Measurements from ENCODE around the gene CABP1. TPM values are rescaled to one million over a fixed set of nuclear protein-coding genes. Genes with fewer than 3 reads are reported as not detected.

Gene CABP1
- polyA plus RNA-seq, 1 donor (not counting 4 experiments of a cell fraction or from before 2014, with no cell fraction given), result 0.04 TPM

DNA sequence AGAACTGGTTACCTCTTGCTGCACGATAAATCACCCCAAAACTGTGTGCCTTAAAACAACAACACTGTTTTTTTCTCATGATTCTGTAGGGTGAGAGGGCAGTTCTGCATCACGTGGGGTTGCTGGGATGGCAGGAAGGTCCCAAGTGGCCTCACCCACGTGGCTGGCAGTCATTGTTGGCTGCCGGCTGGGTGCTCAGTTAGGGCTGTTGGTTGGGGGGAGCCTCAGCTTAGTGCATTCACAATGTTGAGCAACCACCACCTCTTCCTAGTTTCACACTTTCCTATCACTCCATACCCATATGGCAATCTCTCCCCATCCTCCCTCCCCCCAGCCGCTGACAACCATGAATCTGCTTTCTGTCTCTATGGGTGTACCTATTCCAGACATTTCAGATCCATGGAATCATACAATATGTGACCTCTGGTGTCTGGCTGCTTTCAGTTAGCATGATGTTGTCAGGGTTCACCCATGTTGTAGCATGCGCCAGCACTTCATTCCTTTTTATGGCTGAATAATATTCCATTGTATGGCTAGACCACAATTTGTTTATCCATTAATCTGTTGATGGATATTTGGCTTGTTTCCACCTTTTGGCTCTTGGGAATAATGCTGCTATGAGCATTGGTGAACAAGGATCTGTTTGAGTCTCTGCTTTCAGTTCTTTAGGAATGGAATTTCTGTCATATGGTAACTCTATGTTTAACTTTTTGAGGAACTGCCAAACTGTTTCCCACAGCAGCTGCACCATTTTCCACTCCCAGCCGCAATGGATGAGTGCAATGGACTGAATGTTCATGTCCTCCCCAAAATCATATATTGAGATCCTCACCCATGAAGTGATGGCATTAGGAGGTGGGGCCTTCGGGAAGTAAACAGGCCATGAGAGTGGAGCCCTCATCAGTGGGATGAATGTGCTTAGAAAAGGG, 48.0 kb upstream of the CABP1 start:
- FAIRE-seq (no peak), DNase-seq (ENCODE audit: low read depth, low spot score) (no peak)
- dilution Hi-C loops (cut with MboI; ENCODE audit: extremely low pct_ligation_motif_present, low sequenced_read_pairs), result no loop called here
- H4K20me1 ChIP-seq (ENCODE audit: control insufficient read depth, extremely low read depth, insufficient read depth, low read length), result no peaks in the 10 kb centered on the region
- H3K9me1 ChIP-seq (ENCODE audit: control insufficient read depth, extremely low read depth, insufficient read depth, low read length), result no peaks in the 10 kb centered on the region
- H2AFZ ChIP-seq (ENCODE audit: control insufficient read depth, low read length), result no peak overlapping the region
- no peak for TF ChIP-seq EZH2 (IDR thresholded peaks at IDR 0.05; ENCODE audit: low read length)
- TF ChIP-seq, protein P1, sequence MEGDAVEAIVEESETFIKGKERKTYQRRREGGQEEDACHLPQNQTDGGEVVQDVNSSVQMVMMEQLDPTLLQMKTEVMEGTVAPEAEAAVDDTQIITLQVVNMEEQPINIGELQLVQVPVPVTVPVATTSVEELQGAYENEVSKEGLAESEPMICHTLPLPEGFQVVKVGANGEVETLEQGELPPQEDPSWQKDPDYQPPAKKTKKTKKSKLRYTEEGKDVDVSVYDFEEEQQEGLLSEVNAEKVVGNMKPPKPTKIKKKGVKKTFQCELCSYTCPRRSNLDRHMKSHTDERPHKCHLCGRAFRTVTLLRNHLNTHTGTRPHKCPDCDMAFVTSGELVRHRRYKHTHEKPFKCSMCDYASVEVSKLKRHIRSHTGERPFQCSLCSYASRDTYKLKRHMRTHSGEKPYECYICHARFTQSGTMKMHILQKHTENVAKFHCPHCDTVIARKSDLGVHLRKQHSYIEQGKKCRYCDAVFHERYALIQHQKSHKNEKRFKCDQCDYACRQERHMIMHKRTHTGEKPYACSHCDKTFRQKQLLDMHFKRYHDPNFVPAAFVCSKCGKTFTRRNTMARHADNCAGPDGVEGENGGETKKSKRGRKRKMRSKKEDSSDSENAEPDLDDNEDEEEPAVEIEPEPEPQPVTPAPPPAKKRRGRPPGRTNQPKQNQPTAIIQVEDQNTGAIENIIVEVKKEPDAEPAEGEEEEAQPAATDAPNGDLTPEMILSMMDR (optimal IDR thresholded peaks at IDR 0.05 in 1 of 3, IDR thresholded peaks at IDR 0.05 in 1 of 3, conservative IDR thresholded peaks at IDR 0.05 in 1 of 3; ENCODE audit: extremely low read depth in 1 of 3, insufficient read depth in 2 of 3, low read length in 3 of 3), result no peak
- H3K9me3 ChIP-seq (ENCODE audit: control insufficient read depth, low read depth, low read length), result no peaks in the 10 kb centered on the region
- no peak overlapping the region for H3K27ac ChIP-seq (ENCODE audit: control insufficient read depth, insufficient read depth, low read length)
- H3K36me3 ChIP-seq (ENCODE audit: control insufficient read depth in 2 of 2, extremely low read depth in 1 of 2, insufficient read depth in 2 of 2, low read length in 2 of 2), result no peaks in the 10 kb centered on the region
- H3K4me1 ChIP-seq (ENCODE audit: control insufficient read depth, extremely low read depth, insufficient read depth, low read length), result no peaks in the 10 kb centered on the region
- H3K4me3 ChIP-seq (ENCODE audit: control insufficient read depth in 2 of 3, extremely low read depth in 1 of 3, insufficient read depth in 2 of 3, low read depth in 1 of 3, low read length in 3 of 3), result no peak overlapping the region
- no peak overlapping the region for H3K9ac ChIP-seq (ENCODE audit: control insufficient read depth, extremely low read depth, insufficient read depth, low read length)
- no peak overlapping the region for H3K4me2 ChIP-seq (ENCODE audit: control insufficient read depth, extremely low read depth, insufficient read depth, low read depth, low read length)
- H3K79me2 ChIP-seq (ENCODE audit: control insufficient read depth, insufficient read depth, low read length), result no peaks in the 10 kb centered on the region
- no peaks in the 10 kb centered on the region for H3K27me3 ChIP-seq (ENCODE audit: control insufficient read depth, extremely low read depth, insufficient read depth, low read length)

DNA sequence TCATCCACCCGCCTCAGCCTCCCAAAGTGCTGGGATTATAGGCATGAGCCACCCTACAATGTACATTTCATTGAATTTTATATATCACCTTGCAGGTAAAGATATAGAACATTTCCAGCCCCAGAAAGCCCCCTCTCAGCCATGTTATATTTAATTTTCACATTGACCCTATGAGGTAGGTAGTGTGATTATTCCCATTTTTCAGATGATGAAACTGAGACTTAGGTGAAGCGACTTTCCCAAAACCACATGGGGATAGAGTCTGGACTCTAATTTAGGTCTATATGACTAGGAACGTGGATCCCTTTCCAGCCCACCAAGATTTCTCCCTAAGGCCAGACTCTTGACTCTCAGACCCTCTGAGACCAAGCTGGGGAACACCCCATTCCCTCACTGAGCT, 43.5 kb upstream of the CABP1 start:
- no peak overlapping the region for H2AFZ ChIP-seq (ENCODE audit: control insufficient read depth, low read length)
- no peaks in the 10 kb centered on the region for H4K20me1 ChIP-seq (ENCODE audit: control insufficient read depth, extremely low read depth, insufficient read depth, low read length)
- H3K27me3 ChIP-seq (ENCODE audit: control insufficient read depth, extremely low read depth, insufficient read depth, low read length), result peaks cover 10% of the 10 kb centered on the region
- H3K4me2 ChIP-seq (ENCODE audit: control insufficient read depth, extremely low read depth, insufficient read depth, low read depth, low read length), result no peak overlapping the region
- DNase-seq (ENCODE audit: low read depth, low spot score), result no peak
- H3K9ac ChIP-seq (ENCODE audit: control insufficient read depth, extremely low read depth, insufficient read depth, low read length), result no peak overlapping the region
- no peaks in the 10 kb centered on the region for H3K4me1 ChIP-seq (ENCODE audit: control insufficient read depth, extremely low read depth, insufficient read depth, low read length)
- H3K9me1 ChIP-seq (ENCODE audit: control insufficient read depth, extremely low read depth, insufficient read depth, low read length), result no peaks in the 10 kb centered on the region
- no peak overlapping the region for H3K27ac ChIP-seq (ENCODE audit: control insufficient read depth, insufficient read depth, low read length)
- dilution Hi-C loops (cut with MboI; ENCODE audit: extremely low pct_ligation_motif_present, low sequenced_read_pairs), result no loop called here
- no peak for FAIRE-seq
- H3K79me2 ChIP-seq (ENCODE audit: control insufficient read depth, insufficient read depth, low read length), result no peaks in the 10 kb centered on the region
- TF ChIP-seq, protein P1 (optimal IDR thresholded peaks at IDR 0.05 in 1 of 3, IDR thresholded peaks at IDR 0.05 in 1 of 3, conservative IDR thresholded peaks at IDR 0.05 in 1 of 3; ENCODE audit: extremely low read depth in 1 of 3, insufficient read depth in 2 of 3, low read length in 3 of 3), result no peak
- no peak for TF ChIP-seq EZH2 (IDR thresholded peaks at IDR 0.05; ENCODE audit: low read length)
- H3K4me3 ChIP-seq (ENCODE audit: control insufficient read depth in 2 of 3, extremely low read depth in 1 of 3, insufficient read depth in 2 of 3, low read depth in 1 of 3, low read length in 3 of 3), result no peak overlapping the region
- no peaks in the 10 kb centered on the region for H3K36me3 ChIP-seq (ENCODE audit: control insufficient read depth in 2 of 2, extremely low read depth in 1 of 2, insufficient read depth in 2 of 2, low read length in 2 of 2)
- H3K9me3 ChIP-seq (ENCODE audit: control insufficient read depth, low read depth, low read length), result no peaks in the 10 kb centered on the region
